ENCODE measurements around the gene NSFL1C. TPM values are rescaled to one million over a fixed set of nuclear protein-coding genes. Genes with fewer than 3 reads are reported as not detected.

Gene NSFL1C
- polyA plus RNA-seq, 1 donor (not counting 4 experiments of a cell fraction or from before 2014, with no cell fraction given), result 38.8 TPM

DNA sequence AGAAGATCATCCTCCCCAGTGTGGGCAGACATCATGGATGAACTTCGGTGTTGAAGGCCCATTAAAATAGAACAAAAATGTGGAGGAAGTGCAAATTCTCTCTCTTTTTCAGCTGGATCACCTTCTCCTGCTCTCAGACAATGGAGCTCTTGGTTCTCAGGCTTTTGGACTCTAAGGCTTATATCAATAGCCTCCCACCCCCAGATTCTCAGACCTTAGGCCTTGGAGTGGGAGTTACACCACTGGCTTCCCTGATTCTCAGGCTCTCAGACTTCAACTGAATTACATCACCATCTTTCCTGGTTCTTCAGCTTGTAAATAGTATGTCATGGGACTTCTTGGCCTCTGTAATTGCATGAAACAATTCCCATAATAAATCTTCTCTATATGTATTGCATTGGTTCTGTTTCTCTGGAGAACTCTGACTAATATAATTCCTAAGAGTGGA lies 36.6 kb downstream of the NSFL1C start:
- no peaks in the 10 kb centered on the region for H3K36me3 ChIP-seq (ENCODE audit: control insufficient read depth in 2 of 2, extremely low read depth in 1 of 2, insufficient read depth in 2 of 2, low read length in 2 of 2)
- H3K9ac ChIP-seq (ENCODE audit: control insufficient read depth, extremely low read depth, insufficient read depth, low read length), result no peak overlapping the region
- no peak overlapping the region for H3K4me2 ChIP-seq (ENCODE audit: control insufficient read depth, extremely low read depth, insufficient read depth, low read depth, low read length)
- peaks cover 14% of the 10 kb centered on the region for H3K4me1 ChIP-seq (ENCODE audit: control insufficient read depth, extremely low read depth, insufficient read depth, low read length)
- TF ChIP-seq EZH2 (IDR thresholded peaks at IDR 0.05; ENCODE audit: low read length), result no peak
- TF ChIP-seq, protein P1, sequence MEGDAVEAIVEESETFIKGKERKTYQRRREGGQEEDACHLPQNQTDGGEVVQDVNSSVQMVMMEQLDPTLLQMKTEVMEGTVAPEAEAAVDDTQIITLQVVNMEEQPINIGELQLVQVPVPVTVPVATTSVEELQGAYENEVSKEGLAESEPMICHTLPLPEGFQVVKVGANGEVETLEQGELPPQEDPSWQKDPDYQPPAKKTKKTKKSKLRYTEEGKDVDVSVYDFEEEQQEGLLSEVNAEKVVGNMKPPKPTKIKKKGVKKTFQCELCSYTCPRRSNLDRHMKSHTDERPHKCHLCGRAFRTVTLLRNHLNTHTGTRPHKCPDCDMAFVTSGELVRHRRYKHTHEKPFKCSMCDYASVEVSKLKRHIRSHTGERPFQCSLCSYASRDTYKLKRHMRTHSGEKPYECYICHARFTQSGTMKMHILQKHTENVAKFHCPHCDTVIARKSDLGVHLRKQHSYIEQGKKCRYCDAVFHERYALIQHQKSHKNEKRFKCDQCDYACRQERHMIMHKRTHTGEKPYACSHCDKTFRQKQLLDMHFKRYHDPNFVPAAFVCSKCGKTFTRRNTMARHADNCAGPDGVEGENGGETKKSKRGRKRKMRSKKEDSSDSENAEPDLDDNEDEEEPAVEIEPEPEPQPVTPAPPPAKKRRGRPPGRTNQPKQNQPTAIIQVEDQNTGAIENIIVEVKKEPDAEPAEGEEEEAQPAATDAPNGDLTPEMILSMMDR (optimal IDR thresholded peaks at IDR 0.05 in 1 of 3, IDR thresholded peaks at IDR 0.05 in 1 of 3, conservative IDR thresholded peaks at IDR 0.05 in 1 of 3; ENCODE audit: extremely low read depth in 1 of 3, insufficient read depth in 2 of 3, low read length in 3 of 3), result no peak
- no peaks in the 10 kb centered on the region for H3K79me2 ChIP-seq (ENCODE audit: control insufficient read depth, insufficient read depth, low read length)
- H2AFZ ChIP-seq (ENCODE audit: control insufficient read depth, low read length), result no peak overlapping the region
- no peaks in the 10 kb centered on the region for H3K9me1 ChIP-seq (ENCODE audit: control insufficient read depth, extremely low read depth, insufficient read depth, low read length)
- H4K20me1 ChIP-seq (ENCODE audit: control insufficient read depth, extremely low read depth, insufficient read depth, low read length), result no peaks in the 10 kb centered on the region
- H3K4me3 ChIP-seq (ENCODE audit: control insufficient read depth in 2 of 3, extremely low read depth in 1 of 3, insufficient read depth in 2 of 3, low read depth in 1 of 3, low read length in 3 of 3), result no peak overlapping the region
- DNase-seq (ENCODE audit: low read depth, low spot score) (no peak), FAIRE-seq (no peak)
- no peaks in the 10 kb centered on the region for H3K9me3 ChIP-seq (ENCODE audit: control insufficient read depth, low read depth, low read length)
- dilution Hi-C loops (cut with MboI; ENCODE audit: extremely low pct_ligation_motif_present, low sequenced_read_pairs), result no loop called here
- no peak overlapping the region for H3K27ac ChIP-seq (ENCODE audit: control insufficient read depth, insufficient read depth, low read length)
- no peaks in the 10 kb centered on the region for H3K27me3 ChIP-seq (ENCODE audit: control insufficient read depth, extremely low read depth, insufficient read depth, low read length)

DNA sequence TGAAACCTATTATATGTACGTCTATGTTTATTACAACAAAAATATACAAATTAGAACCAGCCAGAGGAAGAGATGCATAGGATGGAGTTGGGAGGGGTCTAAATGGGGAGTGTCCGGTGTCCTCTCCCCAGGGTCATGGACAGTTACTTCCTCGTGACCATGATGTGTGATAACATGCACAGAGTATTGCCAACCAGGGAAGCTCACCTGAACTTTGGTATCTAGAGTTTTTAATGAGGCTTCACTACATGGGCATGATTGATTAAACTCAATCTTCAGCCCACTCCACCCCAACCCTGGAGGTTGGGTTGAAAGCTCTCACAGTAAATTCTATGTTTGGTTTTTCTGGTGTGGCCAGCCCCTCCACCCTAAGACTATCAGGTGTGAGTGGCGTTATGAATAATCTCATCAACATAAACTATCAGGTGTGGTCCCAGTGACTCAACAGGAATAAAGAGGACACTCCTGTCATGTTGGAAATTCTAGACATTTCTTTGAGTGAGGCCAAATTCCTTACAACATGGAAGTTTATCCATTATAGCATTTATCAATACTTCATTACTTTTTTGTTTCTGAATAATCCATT lies 37.4 kb downstream of the NSFL1C start:
- FAIRE-seq (peak; percentile 71), DNase-seq (ENCODE audit: low read depth, low spot score) (no peak)
- dilution Hi-C loops (cut with MboI; ENCODE audit: extremely low pct_ligation_motif_present, low sequenced_read_pairs), result no loop called here
- Histone ChIP-seq H4K20me1 (ENCODE audit: control insufficient read depth, extremely low read depth, insufficient read depth, low read length) (no peaks in the 10 kb centered on the region), H3K4me1 (ENCODE audit: control insufficient read depth, extremely low read depth, insufficient read depth, low read length) (peaks cover 16% of the 10 kb centered on the region), H3K4me2 (ENCODE audit: control insufficient read depth, extremely low read depth, insufficient read depth, low read depth, low read length) (no peak overlapping the region), H3K9me1 (ENCODE audit: control insufficient read depth, extremely low read depth, insufficient read depth, low read length) (no peaks in the 10 kb centered on the region), H3K27me3 (ENCODE audit: control insufficient read depth, extremely low read depth, insufficient read depth, low read length) (no peaks in the 10 kb centered on the region), H3K36me3 (ENCODE audit: control insufficient read depth in 2 of 2, extremely low read depth in 1 of 2, insufficient read depth in 2 of 2, low read length in 2 of 2) (no peaks in the 10 kb centered on the region), H3K79me2 (ENCODE audit: control insufficient read depth, insufficient read depth, low read length) (no peaks in the 10 kb centered on the region), H3K4me3 (ENCODE audit: control insufficient read depth in 2 of 3, extremely low read depth in 1 of 3, insufficient read depth in 2 of 3, low read depth in 1 of 3, low read length in 3 of 3) (no peak overlapping the region), H3K9me3 (ENCODE audit: control insufficient read depth, low read depth, low read length) (no peaks in the 10 kb centered on the region), H3K27ac (ENCODE audit: control insufficient read depth, insufficient read depth, low read length) (no peak overlapping the region), H3K9ac (ENCODE audit: control insufficient read depth, extremely low read depth, insufficient read depth, low read length) (no peak overlapping the region), H2AFZ (ENCODE audit: control insufficient read depth, low read length) (no peak overlapping the region)
- no peak for TF ChIP-seq EZH2 (IDR thresholded peaks at IDR 0.05; ENCODE audit: low read length)
- TF ChIP-seq, protein P1 (optimal IDR thresholded peaks at IDR 0.05 in 1 of 3, IDR thresholded peaks at IDR 0.05 in 1 of 3, conservative IDR thresholded peaks at IDR 0.05 in 1 of 3; ENCODE audit: extremely low read depth in 1 of 3, insufficient read depth in 2 of 3, low read length in 3 of 3), result no peak
